ENCODE measurements around the gene C1QC. TPM values are rescaled to one million over a fixed set of nuclear protein-coding genes. Genes with fewer than 3 reads are reported as not detected.

C1QC gene
- total RNA-seq, 1 experiment from 2014 or later = not detected

- no peaks in the 10 kb centered on the region for H3K27me3 ChIP-seq (ENCODE audit: insufficient read depth, low read length)
- H3K4ac ChIP-seq (ENCODE audit: low read depth, low read length) = no peak overlapping the region
- Mint-ChIP-seq H3K4me3 (no peak overlapping the region), H3K9me3 (no peaks in the 10 kb centered on the region), H3K36me3 (ENCODE audit: insufficient read depth in 1 of 3, low read depth in 3 of 3) (no peaks in the 10 kb centered on the region; a peak in 1 of 7 replicates), H3K27me3 (ENCODE audit: low read depth) (peaks cover 1% of the 10 kb centered on the region; the same call in 1 of the 2 replicates), H3K4me1 (peaks cover 19 to 27% of the 10 kb centered on the region in 2 experiments), H3K27ac (no peak overlapping the region)
- no peaks in the 10 kb centered on the region for H3K79me2 ChIP-seq (ENCODE audit: insufficient read depth, low read length)
- no peak overlapping the region for H3T11ph ChIP-seq (ENCODE audit: low read length)
- no peak overlapping the region for H3K18ac ChIP-seq (ENCODE audit: insufficient read length, low read depth, low read length)
- H2AFZ ChIP-seq (ENCODE audit: low read length) = no peak overlapping the region
- peaks cover 1% of the 10 kb centered on the region; the same call in 1 of the 2 replicates for H3K4me1 ChIP-seq (ENCODE audit: insufficient read depth, low read length)
- no peaks in the 10 kb centered on the region for H3K9me3 ChIP-seq (ENCODE audit: control insufficient read depth, low read depth, low read length)
- H2BK5ac ChIP-seq (ENCODE audit: insufficient read length, low read length) = no peak overlapping the region
- no peak overlapping the region for H2BK12ac ChIP-seq (ENCODE audit: insufficient read length, low read depth, low read length)
- H2BK120ac ChIP-seq (ENCODE audit: low read depth, low read length, poor library complexity, severe bottlenecking) = no peak overlapping the region
- H2BK20ac ChIP-seq (ENCODE audit: low read depth, low read length, poor library complexity, severe bottlenecking) = no peak overlapping the region
- no peak overlapping the region for H4K91ac ChIP-seq (ENCODE audit: insufficient read length, low read depth, low read length)
- DNase-seq = no peak
- H4K8ac ChIP-seq (replicated peaks; ENCODE audit: insufficient read length, low read depth, low read length) = no peak overlapping the region
- H3K23me2 ChIP-seq (ENCODE audit: insufficient read length, low read depth, low read length, poor library complexity, severe bottlenecking) = no peaks in the 10 kb centered on the region
- peaks cover 3% of the 10 kb centered on the region for H4K20me1 ChIP-seq (ENCODE audit: control insufficient read depth, insufficient read depth, insufficient read length)
- H3K23ac ChIP-seq (ENCODE audit: insufficient read length, low read depth, low read length) = no peak overlapping the region
- H3K9ac ChIP-seq (ENCODE audit: extremely low read depth, insufficient read length, low read length) = no peak overlapping the region
- H3K4me2 ChIP-seq (ENCODE audit: insufficient read depth, insufficient read length, low read length) = no peak overlapping the region
- no peaks in the 10 kb centered on the region for H3K79me1 ChIP-seq (ENCODE audit: insufficient read depth, low read depth, low read length, poor library complexity, severe bottlenecking)
- H2AK5ac ChIP-seq (ENCODE audit: insufficient read length, low read length) = no peak overlapping the region
- no peak overlapping the region for H4K5ac ChIP-seq (ENCODE audit: insufficient read length, low read depth, low read length)
- no peak overlapping the region for H3K56ac ChIP-seq (ENCODE audit: insufficient read length, low read depth, low read length)
- no peak overlapping the region for H2BK15ac ChIP-seq (ENCODE audit: low read depth, low read length)
- no peak for TF ChIP-seq CTCF (conservative IDR thresholded peaks at IDR 0.05)
- no peak overlapping the region for H3K14ac ChIP-seq (ENCODE audit: insufficient read depth, low read length)
- H3K27ac ChIP-seq (ENCODE audit: insufficient read length, low read depth, low read length) = no peak overlapping the region
- no CpG with 5 or more reads among the region's 7 CpGs for WGBS (ENCODE audit: extremely low coverage, insufficient read length, low lambda C conversion rate)
These were observed 8.0 kb upstream of the C1QC start for GRCh38 chr1:22635436-22635835.

Measured in H9 (cell line).